ENCODE measurements around the gene CTNNA3. TPM values are rescaled to one million over a fixed set of nuclear protein-coding genes. Genes with fewer than 3 reads are reported as not detected.

Gene CTNNA3
- total RNA-seq, 1 experiment from 2014 or later = 0.32 TPM

DNA sequence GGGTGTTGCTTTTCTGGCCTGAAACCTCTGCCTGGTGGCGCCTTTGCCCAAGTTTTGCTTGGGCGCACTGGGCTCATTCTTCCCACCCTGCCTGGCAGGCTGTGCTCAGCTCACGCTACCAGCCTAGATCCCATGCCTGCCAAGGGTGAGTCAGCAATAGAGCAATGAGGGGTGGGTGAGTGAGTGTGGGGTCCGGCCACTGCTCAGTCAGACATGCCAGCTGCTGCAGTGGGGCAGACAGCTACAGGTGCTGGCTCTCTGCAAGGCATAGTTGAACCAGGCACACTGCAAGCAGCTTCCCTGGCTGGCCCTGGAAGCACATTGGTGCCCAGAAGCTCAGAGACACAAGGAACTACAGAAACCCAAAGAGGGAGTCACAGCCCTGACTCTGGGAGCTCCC lies 1451.0 kb downstream of the CTNNA3 start:
- Histone ChIP-seq H3K27ac (ENCODE audit: low read depth, low read length) (no peak overlapping the region), H3K27me3 (ENCODE audit: insufficient read depth, low read length) (no peaks in the 10 kb centered on the region), H3K4me3 (replicated peaks in 1 of 2; ENCODE audit: low read depth in 1 of 2, low read length in 2 of 2) (no peak overlapping the region), H3K4me2 (ENCODE audit: low read length) (no peak overlapping the region), H3K9me2 (ENCODE audit: insufficient read depth) (no peaks in the 10 kb centered on the region), H3K9ac (ENCODE audit: low read length) (no peak overlapping the region), H2AFZ (ENCODE audit: low read depth, low read length, poor library complexity, severe bottlenecking) (no peak overlapping the region), H3K79me2 (ENCODE audit: insufficient read depth, low read length) (no peaks in the 10 kb centered on the region), H3K4me1 (ENCODE audit: control insufficient read depth in 1 of 2, insufficient read depth in 2 of 2, low read length in 2 of 2) (no peaks in the 10 kb centered on the region), H3K9me3 (ENCODE audit: control insufficient read depth in 1 of 2, insufficient read depth in 1 of 2, low read depth in 1 of 2, low read length in 2 of 2) (no peaks in the 10 kb centered on the region), H4K20me1 (ENCODE audit: insufficient read depth) (no peaks in the 10 kb centered on the region), H3K36me3 (ENCODE audit: control insufficient read depth in 1 of 2, insufficient read depth in 2 of 2, low read length in 2 of 2) (no peaks in the 10 kb centered on the region)
- DNase-seq (ENCODE audit: low read depth, low spot score) (no peak), ATAC-seq (no peak)
- ChIA-PET RAD21 (ENCODE audit: low non-redundant PET in 1 of 2, low total read pairs in 2 of 2, uncharacterized antibody in 2 of 2, unreplicated experiment in 2 of 2) (interaction anchor here in 1 of 2 experiments (0.6 kb wide), 1 partner anchor 221 kb away, joined by 3 read pairs; no protein-coding TSS in a partner anchor), CTCF (no interaction called here), POLR2A (no interaction called here)
- BruUV-seq (replicated peaks) = no TSS peak
- intact Hi-C loops (cut with micrococcal nuclease) = no loop called here
- no peak for TF ChIP-seq SRF (IDR thresholded peaks at IDR 0.05; ENCODE audit: low read depth)
- no peak for TF ChIP-seq POLR2AphosphoS5 (IDR thresholded peaks at IDR 0.05; ENCODE audit: low read depth, low read length)
- TF ChIP-seq ZNF274 (IDR thresholded peaks at IDR 0.05; ENCODE audit: low read depth, low read length) = no peak
- no peak for TF ChIP-seq ELF1 (IDR thresholded peaks at IDR 0.05; ENCODE audit: borderline replicate concordance, low read depth)
- no peak for TF ChIP-seq SIN3A (IDR thresholded peaks at IDR 0.05; ENCODE audit: low read depth)
- TF ChIP-seq POLR2A (IDR thresholded peaks at IDR 0.05; ENCODE audit: borderline replicate concordance, extremely low read depth, insufficient read depth, insufficient read length) = no peak
- no peak for TF ChIP-seq TCF7L2 (IDR thresholded peaks at IDR 0.05; ENCODE audit: borderline replicate concordance, extremely low read depth, insufficient read depth, insufficient read length)
- no peak for TF ChIP-seq EGR1 (IDR thresholded peaks at IDR 0.05; ENCODE audit: low read depth)
- no peak for TF ChIP-seq CBX3 (IDR thresholded peaks at IDR 0.05; ENCODE audit: low read depth)
- TF ChIP-seq, protein P1, sequence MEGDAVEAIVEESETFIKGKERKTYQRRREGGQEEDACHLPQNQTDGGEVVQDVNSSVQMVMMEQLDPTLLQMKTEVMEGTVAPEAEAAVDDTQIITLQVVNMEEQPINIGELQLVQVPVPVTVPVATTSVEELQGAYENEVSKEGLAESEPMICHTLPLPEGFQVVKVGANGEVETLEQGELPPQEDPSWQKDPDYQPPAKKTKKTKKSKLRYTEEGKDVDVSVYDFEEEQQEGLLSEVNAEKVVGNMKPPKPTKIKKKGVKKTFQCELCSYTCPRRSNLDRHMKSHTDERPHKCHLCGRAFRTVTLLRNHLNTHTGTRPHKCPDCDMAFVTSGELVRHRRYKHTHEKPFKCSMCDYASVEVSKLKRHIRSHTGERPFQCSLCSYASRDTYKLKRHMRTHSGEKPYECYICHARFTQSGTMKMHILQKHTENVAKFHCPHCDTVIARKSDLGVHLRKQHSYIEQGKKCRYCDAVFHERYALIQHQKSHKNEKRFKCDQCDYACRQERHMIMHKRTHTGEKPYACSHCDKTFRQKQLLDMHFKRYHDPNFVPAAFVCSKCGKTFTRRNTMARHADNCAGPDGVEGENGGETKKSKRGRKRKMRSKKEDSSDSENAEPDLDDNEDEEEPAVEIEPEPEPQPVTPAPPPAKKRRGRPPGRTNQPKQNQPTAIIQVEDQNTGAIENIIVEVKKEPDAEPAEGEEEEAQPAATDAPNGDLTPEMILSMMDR (IDR thresholded peaks at IDR 0.05 in 2 of 3, conservative IDR thresholded peaks at IDR 0.05 in 1 of 3; ENCODE audit: borderline replicate concordance in 1 of 3, insufficient read depth in 1 of 3, low read depth in 2 of 3, low read length in 2 of 3) = no peak
- TF ChIP-seq, protein P2, sequence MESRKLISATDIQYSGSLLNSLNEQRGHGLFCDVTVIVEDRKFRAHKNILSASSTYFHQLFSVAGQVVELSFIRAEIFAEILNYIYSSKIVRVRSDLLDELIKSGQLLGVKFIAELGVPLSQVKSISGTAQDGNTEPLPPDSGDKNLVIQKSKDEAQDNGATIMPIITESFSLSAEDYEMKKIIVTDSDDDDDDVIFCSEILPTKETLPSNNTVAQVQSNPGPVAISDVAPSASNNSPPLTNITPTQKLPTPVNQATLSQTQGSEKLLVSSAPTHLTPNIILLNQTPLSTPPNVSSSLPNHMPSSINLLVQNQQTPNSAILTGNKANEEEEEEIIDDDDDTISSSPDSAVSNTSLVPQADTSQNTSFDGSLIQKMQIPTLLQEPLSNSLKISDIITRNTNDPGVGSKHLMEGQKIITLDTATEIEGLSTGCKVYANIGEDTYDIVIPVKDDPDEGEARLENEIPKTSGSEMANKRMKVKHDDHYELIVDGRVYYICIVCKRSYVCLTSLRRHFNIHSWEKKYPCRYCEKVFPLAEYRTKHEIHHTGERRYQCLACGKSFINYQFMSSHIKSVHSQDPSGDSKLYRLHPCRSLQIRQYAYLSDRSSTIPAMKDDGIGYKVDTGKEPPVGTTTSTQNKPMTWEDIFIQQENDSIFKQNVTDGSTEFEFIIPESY (IDR thresholded peaks at IDR 0.05; ENCODE audit: extremely low read depth, insufficient replicate concordance, low read length) = no peak
- no peak for TF ChIP-seq YY1 (IDR thresholded peaks at IDR 0.05; ENCODE audit: extremely low read depth, insufficient replicate concordance, low read depth, low read length)
- TF ChIP-seq EZH2phosphoT487 (IDR thresholded peaks at IDR 0.05; ENCODE audit: borderline replicate concordance) = no peak
- no peak for TF ChIP-seq RAD21 (IDR thresholded peaks at IDR 0.05; ENCODE audit: low read depth)
- TF ChIP-seq JUND (IDR thresholded peaks at IDR 0.05) = no peak
- TF ChIP-seq, protein P3, sequence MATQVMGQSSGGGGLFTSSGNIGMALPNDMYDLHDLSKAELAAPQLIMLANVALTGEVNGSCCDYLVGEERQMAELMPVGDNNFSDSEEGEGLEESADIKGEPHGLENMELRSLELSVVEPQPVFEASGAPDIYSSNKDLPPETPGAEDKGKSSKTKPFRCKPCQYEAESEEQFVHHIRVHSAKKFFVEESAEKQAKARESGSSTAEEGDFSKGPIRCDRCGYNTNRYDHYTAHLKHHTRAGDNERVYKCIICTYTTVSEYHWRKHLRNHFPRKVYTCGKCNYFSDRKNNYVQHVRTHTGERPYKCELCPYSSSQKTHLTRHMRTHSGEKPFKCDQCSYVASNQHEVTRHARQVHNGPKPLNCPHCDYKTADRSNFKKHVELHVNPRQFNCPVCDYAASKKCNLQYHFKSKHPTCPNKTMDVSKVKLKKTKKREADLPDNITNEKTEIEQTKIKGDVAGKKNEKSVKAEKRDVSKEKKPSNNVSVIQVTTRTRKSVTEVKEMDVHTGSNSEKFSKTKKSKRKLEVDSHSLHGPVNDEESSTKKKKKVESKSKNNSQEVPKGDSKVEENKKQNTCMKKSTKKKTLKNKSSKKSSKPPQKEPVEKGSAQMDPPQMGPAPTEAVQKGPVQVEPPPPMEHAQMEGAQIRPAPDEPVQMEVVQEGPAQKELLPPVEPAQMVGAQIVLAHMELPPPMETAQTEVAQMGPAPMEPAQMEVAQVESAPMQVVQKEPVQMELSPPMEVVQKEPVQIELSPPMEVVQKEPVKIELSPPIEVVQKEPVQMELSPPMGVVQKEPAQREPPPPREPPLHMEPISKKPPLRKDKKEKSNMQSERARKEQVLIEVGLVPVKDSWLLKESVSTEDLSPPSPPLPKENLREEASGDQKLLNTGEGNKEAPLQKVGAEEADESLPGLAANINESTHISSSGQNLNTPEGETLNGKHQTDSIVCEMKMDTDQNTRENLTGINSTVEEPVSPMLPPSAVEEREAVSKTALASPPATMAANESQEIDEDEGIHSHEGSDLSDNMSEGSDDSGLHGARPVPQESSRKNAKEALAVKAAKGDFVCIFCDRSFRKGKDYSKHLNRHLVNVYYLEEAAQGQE (IDR thresholded peaks at IDR 0.05; ENCODE audit: low read depth) = no peak
- TF ChIP-seq, protein P4, sequence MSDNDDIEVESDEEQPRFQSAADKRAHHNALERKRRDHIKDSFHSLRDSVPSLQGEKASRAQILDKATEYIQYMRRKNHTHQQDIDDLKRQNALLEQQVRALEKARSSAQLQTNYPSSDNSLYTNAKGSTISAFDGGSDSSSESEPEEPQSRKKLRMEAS (IDR thresholded peaks at IDR 0.05) = no peak
- no peak for TF ChIP-seq EZH2 (IDR thresholded peaks at IDR 0.05)
- TF ChIP-seq CEBPB (IDR thresholded peaks at IDR 0.05; ENCODE audit: low read depth) = no peak
